ENCODE measurements around the gene AURKAIP1.

The AURKAIP1 gene

GRCh38 chr1:1420654-1421141 is 45.7 kb upstream of the AURKAIP1 start:
- Histone ChIP-seq H3K27me3 (ENCODE audit: insufficient read depth, poor library complexity, severe bottlenecking) (peaks cover 1% of the 10 kb centered on the region), H3K27ac (replicated peaks) (no peak overlapping the region), H3K4me3 (replicated peaks; ENCODE audit: insufficient read depth, low read length) (no peak overlapping the region)
- TF ChIP-seq SPI1 (IDR thresholded peaks at IDR 0.05; ENCODE audit: borderline replicate concordance, low read depth) (no peak), GABPA (IDR thresholded peaks at IDR 0.05; ENCODE audit: low read depth) (no peak), POLR2AphosphoS5 (IDR thresholded peaks at IDR 0.05; ENCODE audit: low read depth) (no peak)
- TF ChIP-seq, protein P1, sequence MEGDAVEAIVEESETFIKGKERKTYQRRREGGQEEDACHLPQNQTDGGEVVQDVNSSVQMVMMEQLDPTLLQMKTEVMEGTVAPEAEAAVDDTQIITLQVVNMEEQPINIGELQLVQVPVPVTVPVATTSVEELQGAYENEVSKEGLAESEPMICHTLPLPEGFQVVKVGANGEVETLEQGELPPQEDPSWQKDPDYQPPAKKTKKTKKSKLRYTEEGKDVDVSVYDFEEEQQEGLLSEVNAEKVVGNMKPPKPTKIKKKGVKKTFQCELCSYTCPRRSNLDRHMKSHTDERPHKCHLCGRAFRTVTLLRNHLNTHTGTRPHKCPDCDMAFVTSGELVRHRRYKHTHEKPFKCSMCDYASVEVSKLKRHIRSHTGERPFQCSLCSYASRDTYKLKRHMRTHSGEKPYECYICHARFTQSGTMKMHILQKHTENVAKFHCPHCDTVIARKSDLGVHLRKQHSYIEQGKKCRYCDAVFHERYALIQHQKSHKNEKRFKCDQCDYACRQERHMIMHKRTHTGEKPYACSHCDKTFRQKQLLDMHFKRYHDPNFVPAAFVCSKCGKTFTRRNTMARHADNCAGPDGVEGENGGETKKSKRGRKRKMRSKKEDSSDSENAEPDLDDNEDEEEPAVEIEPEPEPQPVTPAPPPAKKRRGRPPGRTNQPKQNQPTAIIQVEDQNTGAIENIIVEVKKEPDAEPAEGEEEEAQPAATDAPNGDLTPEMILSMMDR (IDR thresholded peaks at IDR 0.05; ENCODE audit: insufficient read depth, low read length) = no peak
- TF ChIP-seq, protein P2, sequence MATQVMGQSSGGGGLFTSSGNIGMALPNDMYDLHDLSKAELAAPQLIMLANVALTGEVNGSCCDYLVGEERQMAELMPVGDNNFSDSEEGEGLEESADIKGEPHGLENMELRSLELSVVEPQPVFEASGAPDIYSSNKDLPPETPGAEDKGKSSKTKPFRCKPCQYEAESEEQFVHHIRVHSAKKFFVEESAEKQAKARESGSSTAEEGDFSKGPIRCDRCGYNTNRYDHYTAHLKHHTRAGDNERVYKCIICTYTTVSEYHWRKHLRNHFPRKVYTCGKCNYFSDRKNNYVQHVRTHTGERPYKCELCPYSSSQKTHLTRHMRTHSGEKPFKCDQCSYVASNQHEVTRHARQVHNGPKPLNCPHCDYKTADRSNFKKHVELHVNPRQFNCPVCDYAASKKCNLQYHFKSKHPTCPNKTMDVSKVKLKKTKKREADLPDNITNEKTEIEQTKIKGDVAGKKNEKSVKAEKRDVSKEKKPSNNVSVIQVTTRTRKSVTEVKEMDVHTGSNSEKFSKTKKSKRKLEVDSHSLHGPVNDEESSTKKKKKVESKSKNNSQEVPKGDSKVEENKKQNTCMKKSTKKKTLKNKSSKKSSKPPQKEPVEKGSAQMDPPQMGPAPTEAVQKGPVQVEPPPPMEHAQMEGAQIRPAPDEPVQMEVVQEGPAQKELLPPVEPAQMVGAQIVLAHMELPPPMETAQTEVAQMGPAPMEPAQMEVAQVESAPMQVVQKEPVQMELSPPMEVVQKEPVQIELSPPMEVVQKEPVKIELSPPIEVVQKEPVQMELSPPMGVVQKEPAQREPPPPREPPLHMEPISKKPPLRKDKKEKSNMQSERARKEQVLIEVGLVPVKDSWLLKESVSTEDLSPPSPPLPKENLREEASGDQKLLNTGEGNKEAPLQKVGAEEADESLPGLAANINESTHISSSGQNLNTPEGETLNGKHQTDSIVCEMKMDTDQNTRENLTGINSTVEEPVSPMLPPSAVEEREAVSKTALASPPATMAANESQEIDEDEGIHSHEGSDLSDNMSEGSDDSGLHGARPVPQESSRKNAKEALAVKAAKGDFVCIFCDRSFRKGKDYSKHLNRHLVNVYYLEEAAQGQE (IDR thresholded peaks at IDR 0.05; ENCODE audit: insufficient replicate concordance, low read depth) = no peak
- DNase-seq (ENCODE audit: low read depth in 1 of 2, low spot score in 1 of 2) = no peak

DNA sequence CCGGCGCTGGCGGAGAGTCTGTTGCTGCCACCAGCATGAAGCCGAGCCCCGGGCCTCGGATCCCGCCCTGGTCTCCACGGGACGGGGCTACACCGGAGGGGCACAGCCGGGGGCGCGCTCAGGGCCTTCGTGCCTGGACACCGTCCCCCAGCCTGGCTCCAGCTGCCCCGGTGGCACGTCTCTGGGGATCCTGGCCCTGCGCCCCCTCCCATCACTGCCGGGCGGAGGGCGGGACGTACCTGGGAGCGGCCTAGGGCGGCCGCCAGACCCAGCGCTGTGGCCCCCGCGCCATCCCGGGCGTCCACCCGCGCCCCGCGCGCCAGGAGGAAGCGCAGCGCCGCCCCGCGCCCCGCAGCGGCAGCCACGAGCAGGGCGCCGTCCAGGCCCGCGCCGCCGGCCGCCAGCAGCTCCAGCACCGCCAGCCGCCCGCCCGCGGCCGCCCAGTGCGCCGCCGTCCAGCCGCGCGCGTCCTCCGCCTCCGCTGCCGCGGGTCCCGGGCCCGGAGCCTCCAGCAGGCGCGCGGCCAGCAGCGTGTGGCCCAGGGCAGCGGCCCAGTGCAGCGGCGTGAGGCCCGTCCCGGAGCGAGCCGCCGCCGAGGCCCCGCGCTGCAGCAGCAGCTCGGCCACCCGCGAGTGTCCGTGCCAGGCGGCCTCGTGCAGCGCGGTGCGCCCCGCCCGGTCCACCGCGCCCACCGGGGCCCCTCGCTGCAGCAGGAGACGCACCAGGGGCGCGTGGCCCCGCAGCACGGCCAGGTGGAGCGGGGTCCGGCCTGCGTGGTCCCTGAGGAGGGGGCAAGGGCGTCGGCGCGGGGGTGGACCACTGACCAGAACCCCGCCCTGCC is 45.0 kb upstream of the AURKAIP1 start:
- Histone ChIP-seq H3K27me3 (ENCODE audit: insufficient read depth, poor library complexity, severe bottlenecking) (no peaks in the 10 kb centered on the region), H3K27ac (replicated peaks) (no peak overlapping the region), H3K4me3 (replicated peaks; ENCODE audit: insufficient read depth, low read length) (no peak overlapping the region)
- DNase-seq (ENCODE audit: low read depth in 1 of 2, low spot score in 1 of 2) = no peak
- TF ChIP-seq, protein P1 (IDR thresholded peaks at IDR 0.05; ENCODE audit: insufficient read depth, low read length) = no peak
- TF ChIP-seq SPI1 (IDR thresholded peaks at IDR 0.05; ENCODE audit: borderline replicate concordance, low read depth) = no peak
- TF ChIP-seq, protein P2 (IDR thresholded peaks at IDR 0.05; ENCODE audit: insufficient replicate concordance, low read depth) = no peak
- no peak for TF ChIP-seq GABPA (IDR thresholded peaks at IDR 0.05; ENCODE audit: low read depth)
- TF ChIP-seq POLR2AphosphoS5 (IDR thresholded peaks at IDR 0.05; ENCODE audit: low read depth) = no peak

DNA sequence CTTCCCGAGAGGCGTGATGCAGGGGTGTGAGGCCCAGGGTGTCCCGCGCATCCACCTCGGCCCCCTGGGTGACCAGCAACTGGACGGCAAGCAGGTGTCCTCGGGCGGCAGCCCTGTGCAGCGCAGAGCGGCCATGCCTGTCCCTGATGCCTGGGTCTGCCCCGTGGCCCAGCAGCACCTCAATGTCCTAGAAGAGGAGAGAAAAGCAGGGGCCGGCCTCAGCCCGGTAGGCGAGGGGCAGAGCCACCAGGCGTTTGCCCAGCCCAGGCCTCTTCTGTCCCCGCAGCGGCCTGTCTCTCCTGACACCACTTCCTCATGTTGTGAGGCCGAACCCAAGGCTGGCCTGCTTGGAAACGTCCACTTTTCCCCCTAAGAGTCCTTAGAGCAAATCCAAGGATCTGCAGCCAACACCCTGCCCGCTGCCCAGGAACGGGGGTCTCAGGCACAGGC is 44.4 kb upstream of the AURKAIP1 start:
- Histone ChIP-seq H3K27me3 (ENCODE audit: insufficient read depth, poor library complexity, severe bottlenecking) (no peaks in the 10 kb centered on the region), H3K4me3 (replicated peaks; ENCODE audit: insufficient read depth, low read length) (no peak overlapping the region), H3K27ac (replicated peaks) (no peak overlapping the region)
- TF ChIP-seq GABPA (IDR thresholded peaks at IDR 0.05; ENCODE audit: low read depth) (no peak), SPI1 (IDR thresholded peaks at IDR 0.05; ENCODE audit: borderline replicate concordance, low read depth) (no peak), POLR2AphosphoS5 (IDR thresholded peaks at IDR 0.05; ENCODE audit: low read depth) (no peak)
- TF ChIP-seq, protein P1 (IDR thresholded peaks at IDR 0.05; ENCODE audit: insufficient read depth, low read length) = no peak
- TF ChIP-seq, protein P2 (IDR thresholded peaks at IDR 0.05; ENCODE audit: insufficient replicate concordance, low read depth) = no peak
- no peak for DNase-seq (ENCODE audit: low read depth in 1 of 2, low spot score in 1 of 2)

Data from HL-60 (cell line).